HG03521 (cell line): ENCODE measurements around the gene MNAT1.
A peak's percentile ranks its signal among the peaks of the same experiment; 100 is the strongest.
"Not testable (repeated sequence)": the region's sequence is repeated elsewhere in the genome, so short reads cannot be mapped to it uniquely, and the experiment has no call there.

Experiments used
- ATAC-seq: cut with Tn5 transposase; IDR thresholded peaks from one replicate; pipeline ENCODE4 v1.9.1; 2021; ENCODE audit warnings: mild to moderate bottlenecking, moderate library complexity; ENCODE audit not compliant: unreplicated experiment

MNAT1 gene

GRCh38 chr14:60867503-60868172, 133.1 kb downstream of the MNAT1 start:
- no peak for ATAC-seq

- no peak for ATAC-seq
Measured at GRCh38 chr14:60878121-60878520, 143.6 kb downstream of the MNAT1 start.

GRCh38 chr14:60878536-60878935, 144.0 kb downstream of the MNAT1 start:
- no peak for ATAC-seq

- no peak for ATAC-seq
Measured at GRCh38 chr14:60882219-60882618, 147.7 kb downstream of the MNAT1 start.

GRCh38 chr14:60884134-60884533, 149.6 kb downstream of the MNAT1 start:
- ATAC-seq, result no peak

GRCh38 chr14:60890636-60891035, 156.1 kb downstream of the MNAT1 start:
- not testable (repeated sequence) for ATAC-seq

- no peak for ATAC-seq
Measured at GRCh38 chr14:60893911-60894310, 159.3 kb downstream of the MNAT1 start.

GRCh38 chr14:60904381-60904780, 169.8 kb downstream of the MNAT1 start:
- no peak for ATAC-seq

- ATAC-seq, result no peak
Measured at GRCh38 chr14:60905923-60906322, 171.4 kb downstream of the MNAT1 start.

- ATAC-seq, result no peak
Measured at GRCh38 chr14:60915781-60916180, 181.2 kb downstream of the MNAT1 start.

GRCh38 chr14:60922050-60922449, 187.5 kb downstream of the MNAT1 start:
- no peak for ATAC-seq

GRCh38 chr14:60925286-60925685, 190.7 kb downstream of the MNAT1 start:
- no peak for ATAC-seq

- ATAC-seq, result peak; percentile 85
Measured at GRCh38 chr14:60926002-60926401, 191.4 kb downstream of the MNAT1 start.

GRCh38 chr14:60931218-60931617, 196.7 kb downstream of the MNAT1 start:
- ATAC-seq, result no peak

- ATAC-seq, result no peak
Measured at GRCh38 chr14:60933920-60934655, 199.5 kb downstream of the MNAT1 start.

- no peak for ATAC-seq
Measured at GRCh38 chr14:60935319-60935718, 200.8 kb downstream of the MNAT1 start.

GRCh38 chr14:60943637-60944032, 209.1 kb downstream of the MNAT1 start:
- ATAC-seq, result no peak

GRCh38 chr14:60944204-60944603, 209.6 kb downstream of the MNAT1 start:
- ATAC-seq, result no peak

- ATAC-seq, result no peak
Measured at GRCh38 chr14:60945984-60946383, 211.4 kb downstream of the MNAT1 start.

GRCh38 chr14:60946773-60947172, 212.2 kb downstream of the MNAT1 start:
- no peak for ATAC-seq

- no peak for ATAC-seq
Measured at GRCh38 chr14:60951776-60952435, 217.3 kb downstream of the MNAT1 start.

GRCh38 chr14:60956202-60956601, 221.6 kb downstream of the MNAT1 start:
- no peak for ATAC-seq
